Liver (tissue), 3 donors: ENCODE data around the gene GNG2.

Experiments used
- EGR1 ChIP-seq, 2 donors: IDR thresholded peaks; 2 replicates each; pipeline ENCODE4 v1.6.1; 2016 to 2018; ENCODE audit warnings: antibody characterized with exemption in 2 of 2, low read depth in 2 of 2
- JUND ChIP-seq, 2 donors: IDR thresholded peaks; 2 replicates each; pipeline ENCODE4 v1.6.1; 2016; ENCODE audit warnings: antibody characterized with exemption in 2 of 2
- MAX ChIP-seq: IDR thresholded peaks from 2 replicates; pipeline ENCODE4 v1.6.1; 2016; ENCODE audit warnings: antibody characterized with exemption
- RAD21 ChIP-seq, 2 donors: IDR thresholded peaks; 2 replicates each; pipeline ENCODE4 v1.6.1; 2016; ENCODE audit warnings: antibody characterized with exemption in 2 of 2, mild to moderate bottlenecking in 2 of 2
- SP1 ChIP-seq: IDR thresholded peaks from 2 replicates; pipeline ENCODE4 v1.6.1; 2018; ENCODE audit warnings: antibody characterized with exemption, mild to moderate bottlenecking
- TAF1 ChIP-seq: conservative IDR thresholded peaks from 2 replicates; pipeline ENCODE4 v1.6.1; 2016; ENCODE audit warnings: antibody characterized with exemption, mild to moderate bottlenecking
- ZBTB33 ChIP-seq: IDR thresholded peaks from 2 replicates; pipeline ENCODE4 v1.6.1; 2016; ENCODE audit warnings: antibody characterized with exemption
- TF ChIP-seq, protein P1 (sequence below): fragments of 150-350 bp; IDR thresholded peaks from 2 replicates; pipeline ENCODE4 v1.5.1; 2017; ENCODE audit warnings: improper control_type of control experiment, low read depth, low read length; ENCODE audit not compliant: missing input control
- donor health status: healthy.
- donor health status: healthy.

DNA sequence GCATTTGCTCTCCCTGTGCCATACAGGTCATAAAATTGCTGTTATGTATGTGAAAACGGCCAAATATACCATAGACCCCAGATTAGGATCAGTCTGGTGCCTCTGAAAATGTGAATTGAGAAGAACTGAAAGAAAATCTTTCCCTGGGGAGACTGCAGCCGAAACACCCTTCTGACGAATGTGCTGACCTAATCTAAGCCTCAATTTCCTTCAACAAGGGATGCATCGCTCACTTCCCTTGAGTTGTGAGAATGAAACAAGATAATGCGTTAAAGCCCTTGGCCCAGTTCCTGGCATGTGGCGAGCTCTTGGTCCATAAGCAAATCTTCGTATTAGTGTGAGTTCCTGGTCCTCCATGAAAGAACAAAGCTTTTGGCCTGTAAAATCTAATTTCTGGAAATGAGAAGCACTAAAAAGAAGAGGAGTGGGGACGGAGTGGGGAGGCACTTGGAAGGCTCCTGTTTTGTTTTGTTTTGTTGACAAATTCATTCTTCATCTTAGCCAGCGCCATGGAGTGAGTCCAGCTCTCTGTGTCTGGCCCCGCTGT is 79.4 kb downstream of the GNG2 start:
- TF ChIP-seq JUND (IDR thresholded peaks at IDR 0.05) (no peak), TAF1 (no peak), MAX (no peak), ZBTB33 (no peak), RAD21 (IDR thresholded peaks at IDR 0.05) (no peak), EGR1 (IDR thresholded peaks at IDR 0.05; ENCODE audit: low read depth in 2 of 2) (no peak), SP1 (no peak)
- TF ChIP-seq, protein P1, sequence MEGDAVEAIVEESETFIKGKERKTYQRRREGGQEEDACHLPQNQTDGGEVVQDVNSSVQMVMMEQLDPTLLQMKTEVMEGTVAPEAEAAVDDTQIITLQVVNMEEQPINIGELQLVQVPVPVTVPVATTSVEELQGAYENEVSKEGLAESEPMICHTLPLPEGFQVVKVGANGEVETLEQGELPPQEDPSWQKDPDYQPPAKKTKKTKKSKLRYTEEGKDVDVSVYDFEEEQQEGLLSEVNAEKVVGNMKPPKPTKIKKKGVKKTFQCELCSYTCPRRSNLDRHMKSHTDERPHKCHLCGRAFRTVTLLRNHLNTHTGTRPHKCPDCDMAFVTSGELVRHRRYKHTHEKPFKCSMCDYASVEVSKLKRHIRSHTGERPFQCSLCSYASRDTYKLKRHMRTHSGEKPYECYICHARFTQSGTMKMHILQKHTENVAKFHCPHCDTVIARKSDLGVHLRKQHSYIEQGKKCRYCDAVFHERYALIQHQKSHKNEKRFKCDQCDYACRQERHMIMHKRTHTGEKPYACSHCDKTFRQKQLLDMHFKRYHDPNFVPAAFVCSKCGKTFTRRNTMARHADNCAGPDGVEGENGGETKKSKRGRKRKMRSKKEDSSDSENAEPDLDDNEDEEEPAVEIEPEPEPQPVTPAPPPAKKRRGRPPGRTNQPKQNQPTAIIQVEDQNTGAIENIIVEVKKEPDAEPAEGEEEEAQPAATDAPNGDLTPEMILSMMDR: no peak
